ENCODE results near the gene LARGE1.

LARGE1 gene

DNA sequence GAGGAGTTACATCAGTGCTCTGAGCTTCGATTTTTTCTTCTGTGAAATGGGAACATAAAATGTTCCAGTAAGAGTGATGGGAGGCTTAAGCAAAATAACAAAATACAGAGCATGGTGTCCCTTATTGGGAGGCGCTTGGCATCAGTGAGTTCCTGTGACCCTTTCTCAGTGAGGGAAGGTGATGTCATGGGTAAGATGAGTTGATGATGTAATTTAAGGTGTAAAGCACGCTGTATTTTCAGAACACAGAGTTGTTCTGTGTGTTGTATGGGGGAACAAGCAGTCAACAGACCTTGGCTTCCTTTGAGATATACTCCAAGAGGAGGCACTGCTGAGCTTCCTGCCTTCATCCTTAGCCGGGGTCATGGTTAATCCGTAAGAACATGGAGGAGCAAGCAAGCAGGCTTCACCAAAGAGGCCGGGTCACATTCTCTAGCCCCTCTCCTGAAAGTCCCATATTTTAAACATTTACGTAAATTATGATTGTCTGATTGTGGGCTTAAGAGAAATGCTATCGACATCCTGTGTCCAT, 266.7 kb downstream of the LARGE1 start:
- H3K4me2 ChIP-seq (ENCODE audit: low read length), result no peak overlapping the region
- H3K4me3 ChIP-seq (ENCODE audit: low read length), result no peak overlapping the region
- no peaks in the 10 kb centered on the region for H3K4me1 ChIP-seq (ENCODE audit: control insufficient read depth, insufficient read depth, low read length)
- H3K36me3 ChIP-seq (ENCODE audit: insufficient read depth, low read length), result no peaks in the 10 kb centered on the region
- H3K9ac ChIP-seq (ENCODE audit: low read depth, low read length), result no peak overlapping the region
- no peaks in the 10 kb centered on the region for H3K27me3 ChIP-seq (ENCODE audit: control insufficient read depth, insufficient read depth, low read length)
- H3K9me3 ChIP-seq (replicated peaks; ENCODE audit: low read length), result no peaks in the 10 kb centered on the region

DNA sequence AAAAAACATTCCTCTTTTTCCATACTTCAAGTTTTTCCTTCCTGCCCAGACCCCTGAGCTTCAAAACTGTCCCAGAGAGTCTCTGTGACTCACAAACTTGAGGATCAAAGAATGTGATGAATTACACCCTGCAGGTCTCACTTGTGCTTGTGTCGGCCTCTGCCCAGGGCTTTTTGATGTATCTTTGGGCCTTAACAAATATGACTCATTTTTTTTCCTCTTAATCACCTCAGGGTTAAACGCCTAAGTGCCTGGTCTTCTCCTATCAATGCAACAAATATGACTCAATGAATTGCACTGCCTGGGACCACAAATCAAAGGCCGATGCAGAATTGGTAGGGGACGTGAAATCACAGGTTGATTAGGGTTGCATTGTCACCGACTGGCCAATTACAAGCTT, 267.7 kb downstream of the LARGE1 start:
- Histone ChIP-seq H3K9ac (ENCODE audit: low read depth, low read length) (no peak overlapping the region), H3K9me3 (replicated peaks; ENCODE audit: low read length) (no peaks in the 10 kb centered on the region), H3K27me3 (ENCODE audit: control insufficient read depth, insufficient read depth, low read length) (no peaks in the 10 kb centered on the region), H3K4me1 (ENCODE audit: control insufficient read depth, insufficient read depth, low read length) (no peaks in the 10 kb centered on the region), H3K36me3 (ENCODE audit: insufficient read depth, low read length) (no peaks in the 10 kb centered on the region), H3K4me3 (ENCODE audit: low read length) (no peak overlapping the region), H3K4me2 (ENCODE audit: low read length) (no peak overlapping the region)

DNA sequence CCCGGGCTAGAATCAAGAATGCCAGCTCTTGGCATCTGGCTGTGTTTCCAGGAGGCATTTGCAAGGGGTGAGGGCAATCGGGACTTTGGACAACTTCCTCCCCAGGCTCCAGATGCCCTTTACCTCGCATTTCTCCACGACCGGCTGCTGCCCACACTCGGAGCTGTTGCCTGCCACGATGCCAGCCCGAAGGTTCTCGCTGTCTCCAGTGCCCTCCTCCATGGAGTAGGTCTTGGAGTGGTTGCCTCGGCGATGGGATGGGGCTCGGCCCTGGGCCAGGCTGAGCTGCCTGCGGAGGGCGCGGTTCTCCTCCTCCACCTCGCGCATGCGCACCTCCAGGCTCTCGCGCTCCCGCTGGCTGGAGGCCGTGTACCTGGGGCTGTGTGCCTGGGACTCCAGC, 270.0 kb downstream of the LARGE1 start:
- Histone ChIP-seq H3K27me3 (ENCODE audit: control insufficient read depth, insufficient read depth, low read length) (no peaks in the 10 kb centered on the region), H3K4me3 (ENCODE audit: low read length) (no peak overlapping the region), H3K4me2 (ENCODE audit: low read length) (no peak overlapping the region), H3K9me3 (replicated peaks; ENCODE audit: low read length) (no peaks in the 10 kb centered on the region), H3K36me3 (ENCODE audit: insufficient read depth, low read length) (no peaks in the 10 kb centered on the region), H3K9ac (ENCODE audit: low read depth, low read length) (no peak overlapping the region), H3K4me1 (ENCODE audit: control insufficient read depth, insufficient read depth, low read length) (no peaks in the 10 kb centered on the region)

DNA sequence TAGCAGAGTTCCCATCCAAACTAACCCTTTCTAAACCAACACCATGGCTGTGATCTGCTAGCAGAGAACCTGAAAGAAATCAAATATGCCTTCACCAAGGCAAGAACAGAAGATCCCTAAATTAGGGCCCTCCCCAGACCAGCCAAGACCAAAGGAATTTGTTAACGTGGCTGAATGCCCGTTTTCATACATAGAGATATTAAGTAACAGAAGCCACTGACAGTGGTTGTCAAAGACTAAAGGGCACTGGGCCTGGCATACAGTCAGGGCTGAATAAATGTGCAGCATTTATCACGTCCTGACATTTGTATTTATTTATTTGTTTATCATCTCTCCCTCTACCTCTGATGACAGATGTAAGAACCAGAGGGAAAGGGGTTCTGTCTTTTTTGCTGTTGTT, 271.8 kb downstream of the LARGE1 start:
- no peak overlapping the region for H3K4me2 ChIP-seq (ENCODE audit: low read length)
- no peak overlapping the region for H3K9ac ChIP-seq (ENCODE audit: low read depth, low read length)
- H3K27me3 ChIP-seq (ENCODE audit: control insufficient read depth, insufficient read depth, low read length), result no peaks in the 10 kb centered on the region
- H3K4me3 ChIP-seq (ENCODE audit: low read length), result no peak overlapping the region
- no peaks in the 10 kb centered on the region for H3K9me3 ChIP-seq (replicated peaks; ENCODE audit: low read length)
- H3K36me3 ChIP-seq (ENCODE audit: insufficient read depth, low read length), result no peaks in the 10 kb centered on the region
- H3K4me1 ChIP-seq (ENCODE audit: control insufficient read depth, insufficient read depth, low read length), result no peaks in the 10 kb centered on the region

DNA sequence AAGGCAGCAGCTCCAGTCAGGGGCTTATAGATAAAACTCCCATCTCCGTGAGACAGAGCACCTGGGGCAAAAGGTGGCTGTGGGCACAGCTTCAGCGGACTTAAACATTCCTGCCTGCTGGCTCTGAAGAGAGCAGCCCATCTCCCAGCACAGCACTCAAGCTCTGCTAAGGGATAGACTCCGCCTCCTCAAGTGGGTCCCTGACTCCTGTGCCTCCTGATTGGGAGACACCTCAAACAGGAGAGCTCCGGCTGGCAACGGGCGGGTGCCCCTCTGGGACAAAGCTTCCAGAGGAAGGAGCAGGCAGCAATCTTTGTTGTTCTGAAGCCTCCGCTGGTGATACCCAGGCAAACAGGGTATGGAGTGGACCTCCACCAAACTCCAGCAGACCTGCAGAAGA, 279.4 kb downstream of the LARGE1 start:
- Histone ChIP-seq H3K4me2 (ENCODE audit: low read length) (no peak overlapping the region), H3K4me3 (ENCODE audit: low read length) (no peak overlapping the region), H3K36me3 (ENCODE audit: insufficient read depth, low read length) (no peaks in the 10 kb centered on the region), H3K4me1 (ENCODE audit: control insufficient read depth, insufficient read depth, low read length) (no peaks in the 10 kb centered on the region), H3K9ac (ENCODE audit: low read depth, low read length) (no peak overlapping the region), H3K27me3 (ENCODE audit: control insufficient read depth, insufficient read depth, low read length) (no peaks in the 10 kb centered on the region), H3K9me3 (replicated peaks; ENCODE audit: low read length) (no peaks in the 10 kb centered on the region)

DNA sequence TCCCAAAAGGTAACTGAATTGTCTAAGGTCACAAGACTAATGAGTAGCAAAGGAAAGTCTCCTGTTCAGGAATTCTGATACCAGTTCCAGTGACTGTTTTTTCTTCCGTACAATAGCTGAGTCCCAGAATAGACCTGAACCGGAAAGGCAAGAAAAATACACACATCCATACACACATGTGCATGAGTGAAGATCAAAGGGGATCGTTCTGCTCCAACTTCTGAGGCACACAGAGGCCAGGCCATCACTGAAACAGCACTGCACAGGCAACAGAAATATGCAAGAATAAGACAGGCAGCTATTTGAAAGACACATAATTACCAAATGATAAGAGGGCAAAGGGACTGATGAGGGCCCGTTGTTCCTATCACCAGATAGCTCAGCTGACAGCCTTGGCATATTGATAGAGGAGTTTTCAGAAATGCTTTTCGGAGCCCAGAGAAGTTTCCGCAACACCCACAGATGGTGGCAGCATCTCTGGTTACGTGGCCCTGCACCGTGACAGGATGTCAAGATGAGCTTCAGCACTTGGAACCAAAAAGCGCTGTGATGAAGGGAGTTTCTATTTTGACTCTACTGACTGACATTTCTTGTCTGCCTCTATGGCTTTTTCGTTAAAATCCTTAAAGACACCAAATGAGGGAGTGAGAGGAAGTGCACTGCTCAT, 280.6 kb downstream of the LARGE1 start:
- Histone ChIP-seq H3K4me3 (ENCODE audit: low read length) (no peak overlapping the region), H3K9ac (ENCODE audit: low read depth, low read length) (no peak overlapping the region), H3K4me1 (ENCODE audit: control insufficient read depth, insufficient read depth, low read length) (no peaks in the 10 kb centered on the region), H3K4me2 (ENCODE audit: low read length) (no peak overlapping the region), H3K9me3 (replicated peaks; ENCODE audit: low read length) (no peaks in the 10 kb centered on the region), H3K36me3 (ENCODE audit: insufficient read depth, low read length) (no peaks in the 10 kb centered on the region), H3K27me3 (ENCODE audit: control insufficient read depth, insufficient read depth, low read length) (no peaks in the 10 kb centered on the region)

DNA sequence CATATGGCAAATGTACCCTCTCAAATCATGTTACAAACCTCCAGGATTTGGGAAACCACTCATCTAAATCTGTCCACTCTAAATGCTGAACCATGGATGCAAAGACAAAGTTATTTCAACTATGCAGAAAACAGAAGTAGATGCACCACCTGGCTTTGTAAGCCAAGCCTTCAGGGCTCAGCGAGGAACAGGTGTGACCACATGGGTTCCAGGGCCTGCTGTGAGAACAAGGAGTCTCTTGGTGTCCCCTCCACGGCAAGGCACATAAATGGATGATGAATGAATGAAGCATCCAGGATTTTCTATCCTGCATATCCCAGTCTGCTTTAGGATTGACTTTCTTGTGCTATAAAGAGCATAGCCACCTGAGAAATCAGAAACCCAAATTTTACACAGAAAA, 284.5 kb downstream of the LARGE1 start:
- no peak overlapping the region for H3K9ac ChIP-seq (ENCODE audit: low read depth, low read length)
- no peaks in the 10 kb centered on the region for H3K9me3 ChIP-seq (replicated peaks; ENCODE audit: low read length)
- H3K4me1 ChIP-seq (ENCODE audit: control insufficient read depth, insufficient read depth, low read length), result no peaks in the 10 kb centered on the region
- H3K4me2 ChIP-seq (ENCODE audit: low read length), result no peak overlapping the region
- H3K27me3 ChIP-seq (ENCODE audit: control insufficient read depth, insufficient read depth, low read length), result no peaks in the 10 kb centered on the region
- H3K4me3 ChIP-seq (ENCODE audit: low read length), result no peak overlapping the region
- H3K36me3 ChIP-seq (ENCODE audit: insufficient read depth, low read length), result no peaks in the 10 kb centered on the region

DNA sequence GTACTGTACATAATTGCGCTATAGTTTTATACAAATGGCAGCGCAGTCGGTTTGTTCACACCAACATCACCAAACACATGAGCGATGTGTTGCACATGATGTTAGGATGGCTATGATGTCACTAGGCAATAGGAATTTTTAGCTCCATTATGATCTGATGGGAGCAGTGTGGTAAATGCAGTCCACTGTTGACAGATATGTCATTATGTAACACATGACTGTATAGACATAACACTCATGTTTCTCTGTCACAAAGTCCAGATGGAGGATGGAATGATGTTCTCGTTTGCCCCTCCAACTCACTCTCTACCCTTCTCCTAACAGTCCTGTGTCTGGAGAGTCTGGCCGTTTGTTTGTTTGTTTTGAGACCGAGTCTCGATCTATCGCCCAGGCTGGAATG, 288.5 kb downstream of the LARGE1 start:
- no peaks in the 10 kb centered on the region for H3K36me3 ChIP-seq (ENCODE audit: insufficient read depth, low read length)
- H3K9me3 ChIP-seq (replicated peaks; ENCODE audit: low read length), result no peaks in the 10 kb centered on the region
- no peak overlapping the region for H3K4me3 ChIP-seq (ENCODE audit: low read length)

DNA sequence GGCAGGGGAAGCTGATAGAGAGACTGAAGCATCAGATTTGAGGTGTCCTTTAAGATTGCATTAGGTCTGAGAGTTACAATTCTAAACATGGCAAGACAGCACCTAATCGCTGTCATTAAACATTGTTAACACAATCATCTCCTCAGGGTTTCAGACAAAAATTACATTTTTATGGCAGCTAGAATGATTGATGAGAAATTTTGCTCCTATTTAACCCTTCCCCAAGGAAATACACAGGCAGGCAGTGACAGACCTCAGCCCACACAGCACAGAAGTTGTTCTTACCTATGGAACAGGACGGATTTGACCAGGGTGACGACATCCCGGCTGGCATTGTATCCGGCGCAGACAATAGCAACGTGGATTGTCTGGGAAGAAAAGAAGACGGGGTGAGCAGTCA, 294.3 kb downstream of the LARGE1 start:
- Histone ChIP-seq H3K36me3 (ENCODE audit: insufficient read depth, low read length) (no peaks in the 10 kb centered on the region), H3K4me1 (ENCODE audit: control insufficient read depth, insufficient read depth, low read length) (no peaks in the 10 kb centered on the region), H3K4me2 (ENCODE audit: low read length) (no peak overlapping the region), H3K4me3 (ENCODE audit: low read length) (no peak overlapping the region), H3K9ac (ENCODE audit: low read depth, low read length) (no peak overlapping the region), H3K27me3 (ENCODE audit: control insufficient read depth, insufficient read depth, low read length) (no peaks in the 10 kb centered on the region), H3K9me3 (replicated peaks; ENCODE audit: low read length) (no peaks in the 10 kb centered on the region)

More for the DNA sequence above, 288.5 kb downstream of the LARGE1 start:
- H3K9ac ChIP-seq (ENCODE audit: low read depth, low read length), result no peak overlapping the region
- no peaks in the 10 kb centered on the region for H3K27me3 ChIP-seq (ENCODE audit: control insufficient read depth, insufficient read depth, low read length)
- H3K4me2 ChIP-seq (ENCODE audit: low read length), result no peak overlapping the region
- H3K4me1 ChIP-seq (ENCODE audit: control insufficient read depth, insufficient read depth, low read length), result no peaks in the 10 kb centered on the region

DNA sequence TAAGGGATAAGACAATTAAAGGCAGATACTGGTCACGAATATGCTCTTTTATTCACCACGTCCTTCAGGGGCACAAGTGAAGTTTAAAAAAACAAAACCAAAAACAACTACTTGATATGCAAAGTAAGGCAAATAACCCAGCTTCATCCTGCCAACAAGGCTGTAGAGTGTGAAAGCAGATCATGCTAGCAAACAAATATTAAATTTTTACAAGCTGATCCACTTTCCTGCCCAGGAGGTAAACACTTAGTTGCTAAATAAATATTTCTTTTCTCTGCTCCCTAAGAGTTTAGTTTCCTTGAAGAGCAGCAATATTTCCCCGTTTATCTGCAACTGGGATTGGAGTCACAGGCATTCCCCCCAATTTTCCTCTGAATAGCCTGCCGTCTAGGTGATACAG, 300.2 kb downstream of the LARGE1 start:
- Histone ChIP-seq H3K4me3 (ENCODE audit: low read length) (no peak overlapping the region), H3K27me3 (ENCODE audit: control insufficient read depth, insufficient read depth, low read length) (no peaks in the 10 kb centered on the region), H3K4me2 (ENCODE audit: low read length) (no peak overlapping the region), H3K9me3 (replicated peaks; ENCODE audit: low read length) (no peaks in the 10 kb centered on the region), H3K9ac (ENCODE audit: low read depth, low read length) (no peak overlapping the region), H3K36me3 (ENCODE audit: insufficient read depth, low read length) (no peaks in the 10 kb centered on the region), H3K4me1 (ENCODE audit: control insufficient read depth, insufficient read depth, low read length) (no peaks in the 10 kb centered on the region)

DNA sequence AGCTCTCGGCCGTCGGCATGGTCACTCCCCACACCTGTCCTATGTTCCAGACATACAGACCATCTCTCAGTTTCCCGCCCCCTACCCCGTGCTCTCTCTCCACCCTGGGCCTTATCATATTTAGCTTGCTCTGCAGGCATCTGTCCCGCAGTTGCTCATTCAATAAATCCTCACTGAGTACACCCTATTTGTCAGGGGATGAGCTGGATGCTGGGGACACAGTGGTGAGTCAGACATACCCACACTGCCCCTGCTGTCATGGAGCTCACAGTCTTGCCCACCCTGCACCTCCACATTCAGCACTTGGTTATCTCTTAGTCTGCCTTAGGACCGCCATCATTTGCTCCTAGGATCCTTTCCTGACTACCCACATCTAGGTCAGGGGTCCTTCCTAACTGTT, 313.8 kb downstream of the LARGE1 start:
- no peak overlapping the region for H3K4me2 ChIP-seq (ENCODE audit: low read length)
- H3K4me3 ChIP-seq (ENCODE audit: low read length), result no peak overlapping the region
- no peaks in the 10 kb centered on the region for H3K4me1 ChIP-seq (ENCODE audit: control insufficient read depth, insufficient read depth, low read length)
- H3K9ac ChIP-seq (ENCODE audit: low read depth, low read length), result no peak overlapping the region
- no peaks in the 10 kb centered on the region for H3K27me3 ChIP-seq (ENCODE audit: control insufficient read depth, insufficient read depth, low read length)
- H3K36me3 ChIP-seq (ENCODE audit: insufficient read depth, low read length), result no peaks in the 10 kb centered on the region
- no peaks in the 10 kb centered on the region for H3K9me3 ChIP-seq (replicated peaks; ENCODE audit: low read length)

DNA sequence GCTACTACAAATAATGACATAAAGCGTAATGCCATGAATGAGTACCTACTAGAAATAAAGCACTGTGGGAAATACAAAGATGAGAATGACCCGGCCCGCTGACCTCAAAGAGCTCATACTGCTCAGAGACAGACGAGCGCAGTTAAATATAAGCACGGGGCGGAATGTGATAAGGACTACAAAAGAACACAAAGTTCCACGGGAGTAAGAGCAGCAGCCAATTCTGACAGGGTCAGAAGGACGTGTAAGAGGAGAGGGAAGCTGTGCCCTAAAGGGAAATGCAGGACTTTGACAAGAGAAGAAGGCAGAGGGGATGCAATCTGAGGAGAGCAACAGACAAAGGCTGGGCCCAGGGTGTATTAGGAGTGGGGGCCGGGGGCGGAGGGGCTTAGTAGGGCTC, 314.6 kb downstream of the LARGE1 start:
- no peaks in the 10 kb centered on the region for H3K36me3 ChIP-seq (ENCODE audit: insufficient read depth, low read length)
- H3K27me3 ChIP-seq (ENCODE audit: control insufficient read depth, insufficient read depth, low read length), result no peaks in the 10 kb centered on the region
- no peak overlapping the region for H3K4me2 ChIP-seq (ENCODE audit: low read length)
- H3K9me3 ChIP-seq (replicated peaks; ENCODE audit: low read length), result no peaks in the 10 kb centered on the region
- H3K4me1 ChIP-seq (ENCODE audit: control insufficient read depth, insufficient read depth, low read length), result no peaks in the 10 kb centered on the region
- H3K4me3 ChIP-seq (ENCODE audit: low read length), result no peak overlapping the region
- H3K9ac ChIP-seq (ENCODE audit: low read depth, low read length), result no peak overlapping the region
